ENCODE measurements around the gene PGM1.

GRCh38 chr1:63638875-63639274 lies 45.7 kb downstream of the PGM1 start:
- TF ChIP-seq HLTF (IDR thresholded peaks at IDR 0.05) (no peak), FOS (IDR thresholded peaks at IDR 0.05; ENCODE audit: extremely low read depth, insufficient read length) (no peak), CLOCK (CRISPR knock-in tag; IDR thresholded peaks at IDR 0.05; ENCODE audit: borderline replicate concordance) (no peak), MYBL2 (IDR thresholded peaks at IDR 0.05; ENCODE audit: low read depth) (no peak), MYBL2 (CRISPR knock-in tag; IDR thresholded peaks at IDR 0.05; ENCODE audit: borderline replicate concordance) (no peak), SIX5 (IDR thresholded peaks at IDR 0.05; ENCODE audit: borderline replicate concordance in 1 of 2, insufficient read depth in 1 of 2, low read depth in 1 of 2, low read length in 2 of 2) (no peak), ZNF780A (CRISPR knock-in tag; IDR thresholded peaks at IDR 0.05) (no peak), ETV6 (IDR thresholded peaks at IDR 0.05; ENCODE audit: borderline replicate concordance in 1 of 2, low read depth in 2 of 2, low read length in 1 of 2) (no peak), ETV6 (CRISPR knock-in tag; IDR thresholded peaks at IDR 0.05; ENCODE audit: borderline replicate concordance) (no peak), IRF2 (CRISPR knock-in tag; IDR thresholded peaks at IDR 0.05) (no peak), FOSL1 (tag; conservative IDR thresholded peaks at IDR 0.05) (no peak), BHLHE40 (IDR thresholded peaks at IDR 0.05; ENCODE audit: low read length) (no peak), TOE1 (IDR thresholded peaks at IDR 0.05; ENCODE audit: borderline replicate concordance) (no peak), TOE1 (CRISPR knock-in tag; IDR thresholded peaks at IDR 0.05; ENCODE audit: borderline replicate concordance, low read depth) (no peak), HCFC1 (IDR thresholded peaks at IDR 0.05; ENCODE audit: low read depth, low read length) (no peak)

Data from K562 (cell line).